T-helper 2 cell (primary cell): ENCODE results near the gene SPOCK1.

ENCODE experiments used
- DNase-seq, 5 experiments: peaks; one replicate each; pipeline versions ENCODE4 v3.0.0 to v3.0.0-alpha.2; 2012 to 2022

The SPOCK1 gene

GRCh38 chr5:137440795-137441194 lies 58.3 kb downstream of the SPOCK1 start:
- no peak for DNase-seq

GRCh38 chr5:137439645-137440044 lies 59.5 kb downstream of the SPOCK1 start:
- peak in 1 of 5 experiments; percentile 66 for DNase-seq

GRCh38 chr5:137438932-137439331 lies 60.2 kb downstream of the SPOCK1 start:
- DNase-seq = peak in 1 of 5 experiments; percentile 93

DNA sequence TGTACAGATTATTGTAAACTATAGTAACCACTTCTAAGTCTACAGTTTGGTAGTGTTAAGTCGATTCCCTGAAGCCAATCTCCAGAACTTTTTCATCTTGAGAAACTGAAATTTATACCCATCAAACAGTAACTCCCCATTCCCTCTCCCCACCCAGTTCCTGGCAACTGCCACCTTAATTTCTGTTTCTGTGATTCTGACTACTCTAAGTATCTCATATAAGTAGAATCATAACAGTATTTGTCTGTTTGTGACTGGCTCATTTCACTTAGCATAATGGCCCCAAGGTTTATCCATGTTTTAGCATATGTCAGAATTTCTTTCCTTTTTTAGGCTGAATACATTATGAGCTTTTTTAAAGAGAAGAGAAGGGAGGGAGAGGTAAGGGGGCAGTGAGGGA lies 61.4 kb downstream of the SPOCK1 start:
- peak in 1 of 5 experiments; percentile 18 for DNase-seq

DNA sequence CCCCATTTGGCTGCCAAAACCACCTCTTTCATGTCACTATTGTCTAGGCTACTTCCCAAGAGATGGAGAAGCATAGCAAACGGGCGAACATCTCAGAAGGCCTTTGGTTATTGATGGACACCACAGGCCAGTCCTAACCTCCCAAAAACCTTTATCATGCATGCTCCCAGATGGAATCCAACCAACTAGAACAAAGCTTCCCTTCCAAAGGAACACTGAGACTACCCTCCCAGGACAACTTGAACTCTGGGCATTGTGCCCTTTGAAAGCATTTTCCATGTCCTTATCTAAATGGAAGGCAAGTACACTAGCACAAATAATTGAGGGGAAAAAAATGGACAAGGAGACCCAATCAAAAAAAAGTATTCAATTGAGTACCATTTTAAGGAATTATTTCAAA lies 65.6 kb downstream of the SPOCK1 start:
- no peak for DNase-seq

GRCh38 chr5:137432376-137432775 lies 66.8 kb downstream of the SPOCK1 start:
- no peak for DNase-seq

DNA sequence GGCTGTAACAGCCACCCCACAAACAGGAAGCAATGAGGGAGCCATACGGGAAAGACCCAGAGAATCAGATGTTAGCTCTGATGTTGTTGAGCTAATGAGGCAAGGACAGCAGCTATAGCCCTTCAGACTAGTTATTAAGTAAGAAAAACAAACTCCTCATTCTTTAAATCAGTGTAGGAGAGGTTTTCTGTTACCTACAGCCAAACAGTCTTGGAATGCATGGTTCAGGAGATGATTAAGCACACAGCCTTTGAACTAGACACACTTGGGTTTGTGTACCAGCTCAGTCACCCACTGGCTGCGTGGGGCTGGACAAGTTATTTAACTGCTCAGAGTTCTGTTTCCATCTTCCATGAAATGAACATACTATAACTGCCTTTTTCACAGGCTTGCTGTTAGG lies 68.1 kb downstream of the SPOCK1 start:
- DNase-seq = no peak

GRCh38 chr5:137415231-137415681 lies 83.9 kb downstream of the SPOCK1 start:
- DNase-seq = no peak

- no peak for DNase-seq
Measured at GRCh38 chr5:137414112-137414755, 84.9 kb downstream of the SPOCK1 start.

DNA sequence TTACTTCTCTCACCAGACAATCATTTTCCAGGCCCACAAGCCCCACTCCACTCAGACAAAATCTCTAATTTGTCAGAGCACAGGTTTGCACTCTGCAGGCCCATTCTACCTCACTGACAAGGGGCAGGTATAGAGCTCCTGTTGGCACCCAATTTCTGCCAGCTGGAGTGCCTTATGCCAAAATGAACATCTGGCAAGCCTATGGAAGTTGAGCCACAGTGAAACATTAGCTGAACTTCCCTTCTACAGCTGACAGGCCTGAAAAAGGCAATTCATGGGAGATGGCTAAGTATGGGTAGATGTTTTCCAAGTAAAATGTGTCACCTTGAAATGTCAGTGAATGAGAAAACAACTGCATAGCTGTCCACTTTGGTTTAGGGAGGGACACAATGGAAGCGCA lies 87.0 kb downstream of the SPOCK1 start:
- no peak for DNase-seq

- no peak for DNase-seq
Measured at GRCh38 chr5:137410234-137411010, 88.7 kb downstream of the SPOCK1 start.

DNA sequence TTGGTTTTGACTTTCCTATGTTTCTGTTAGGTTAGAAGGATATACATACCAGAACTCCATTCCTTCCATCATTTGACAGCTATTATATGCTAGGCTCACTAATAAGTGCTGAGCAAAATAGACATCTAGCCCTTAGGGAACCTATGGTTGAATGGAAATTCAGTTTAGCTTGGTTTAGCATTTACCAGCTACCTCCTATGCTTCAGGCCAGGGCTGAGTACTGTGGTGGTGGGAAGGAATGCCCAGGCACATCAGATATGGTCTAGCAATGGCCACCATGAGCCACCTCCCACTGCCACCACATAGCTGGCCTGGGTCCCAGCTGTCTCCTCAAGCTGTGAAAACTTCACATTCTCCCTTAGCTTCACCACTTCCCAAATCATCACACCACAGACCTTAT lies 89.4 kb downstream of the SPOCK1 start:
- no peak for DNase-seq

- no peak for DNase-seq
Measured at GRCh38 chr5:137407090-137407489, 92.0 kb downstream of the SPOCK1 start.

- DNase-seq = no peak
Measured at GRCh38 chr5:137405393-137405792, 93.7 kb downstream of the SPOCK1 start.

DNA sequence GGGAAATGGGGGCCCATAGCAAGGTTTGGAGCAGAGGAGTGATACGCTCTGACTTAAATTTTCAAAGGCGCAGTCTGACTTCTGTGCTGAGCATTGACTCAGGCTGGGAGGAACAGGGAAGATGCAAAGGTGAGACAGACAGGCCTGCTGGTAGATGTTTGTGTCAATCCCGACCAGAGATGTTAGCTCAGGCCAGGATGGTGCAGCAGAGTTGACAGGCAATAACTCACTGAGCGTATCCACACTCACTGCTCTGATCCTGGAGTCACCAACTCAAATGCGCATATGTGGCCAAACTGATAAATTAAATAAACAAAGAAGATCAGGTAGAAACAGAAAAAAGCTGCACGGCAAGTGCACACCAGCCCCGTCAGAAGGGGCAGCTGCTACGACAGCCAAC lies 95.3 kb downstream of the SPOCK1 start:
- DNase-seq = no peak

DNA sequence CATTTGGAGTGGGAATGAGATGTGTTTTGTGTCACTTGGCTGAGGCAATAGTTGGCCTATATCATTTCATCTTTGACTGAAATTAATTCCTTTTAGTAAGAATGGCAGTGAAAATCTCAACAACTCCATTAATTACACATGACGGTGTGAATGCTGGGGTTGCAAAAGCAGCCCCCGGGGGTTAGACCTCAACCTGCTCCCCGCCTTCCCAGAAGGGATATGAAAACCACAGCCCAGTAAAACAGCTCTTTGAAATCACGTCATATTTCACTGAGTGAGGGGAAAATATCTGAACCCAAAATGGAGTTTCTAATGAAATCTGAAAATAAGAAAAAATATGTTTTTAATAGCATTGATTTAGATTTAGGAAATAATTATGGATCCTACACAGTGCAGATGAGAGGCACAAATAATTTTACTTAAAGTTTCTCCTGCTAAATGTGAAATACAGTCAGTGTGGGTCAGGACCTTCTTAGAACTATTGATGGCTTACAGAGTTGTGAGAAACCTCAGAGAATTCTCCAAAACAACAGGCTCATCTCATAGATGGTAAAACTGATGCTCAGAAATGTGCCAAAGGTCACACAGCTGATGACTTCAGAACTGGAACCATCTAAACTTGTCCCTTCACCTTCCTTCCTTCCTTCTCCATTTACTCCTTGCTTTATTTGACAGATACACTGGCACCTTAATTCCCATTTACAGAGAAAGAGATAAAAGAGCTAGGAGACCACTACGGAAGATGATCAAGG lies 96.5 kb downstream of the SPOCK1 start:
- peak in 1 of 5 experiments; percentile 86 for DNase-seq

GRCh38 chr5:137401946-137402345 lies 97.2 kb downstream of the SPOCK1 start:
- DNase-seq = no peak

GRCh38 chr5:137400571-137400970 lies 98.6 kb downstream of the SPOCK1 start:
- DNase-seq = no peak

- no peak for DNase-seq
Measured at GRCh38 chr5:137399911-137400310, 99.2 kb downstream of the SPOCK1 start.

GRCh38 chr5:137398751-137399150 lies 100.4 kb downstream of the SPOCK1 start:
- DNase-seq = no peak

DNA sequence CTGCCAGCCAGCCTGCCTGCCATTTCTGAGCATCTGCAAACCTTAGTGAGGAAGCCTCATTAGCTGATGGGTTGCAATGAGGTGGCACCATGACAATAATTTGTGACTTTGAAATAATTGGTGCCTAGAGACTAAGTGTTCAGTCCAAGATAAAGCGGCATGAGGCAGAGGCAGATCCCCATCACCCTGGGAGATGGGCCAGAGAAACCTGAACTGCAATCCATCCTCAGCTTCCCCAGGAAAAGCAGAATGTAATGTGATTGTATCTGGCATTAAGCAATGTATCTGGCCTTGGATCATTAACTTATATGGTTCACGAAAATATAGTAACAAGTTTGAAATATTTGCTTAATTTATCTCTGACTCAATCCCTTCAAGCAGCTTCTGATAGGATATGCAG lies 101.0 kb downstream of the SPOCK1 start:
- DNase-seq = no peak

GRCh38 chr5:137395011-137395755 lies 103.9 kb downstream of the SPOCK1 start:
- no peak for DNase-seq

- no peak for DNase-seq
Measured at GRCh38 chr5:137394380-137394779, 104.7 kb downstream of the SPOCK1 start.
